RWPE2 (cell line): Measurements from ENCODE around the gene ALPI.
"Not testable (repeated sequence)": the region's sequence is repeated elsewhere in the genome, so short reads cannot be mapped to it uniquely, and the experiment has no call there.

Source experiments
- ATAC-seq: fragments of 200-7000 bp; cut with Tn5 transposase; 3 replicates; pipeline ENCODE4 v1.9.1; 2021; ENCODE audit warnings: low read depth
- DNase-seq: peaks from one replicate; pipeline ENCODE4 v3.0.0-alpha.2; 2020; ENCODE audit warnings: low spot score
- H3K27ac ChIP-seq: fragments of 450-650 bp; 2 replicates; pipeline ENCODE4 v1.5.1; 2017; ENCODE audit warnings: mild to moderate bottlenecking; ENCODE audit not compliant: poor library complexity, severe bottlenecking
- H3K27me3 ChIP-seq: fragments of 250-450 bp; sonication (Bioruptor Pico); 2 replicates; pipeline ENCODE4 v1.5.1; 2021; ENCODE audit warnings: mild to moderate bottlenecking, moderate library complexity; ENCODE audit not compliant: insufficient read depth, poor library complexity, severe bottlenecking
- H3K36me3 ChIP-seq: fragments of 250-450 bp; sonication (Bioruptor Pico); 2 replicates; pipeline ENCODE4 v1.5.1; 2020; ENCODE audit warnings: low read depth, mild to moderate bottlenecking, moderate library complexity
- H3K4me1 ChIP-seq: fragments of 250-450 bp; sonication (Bioruptor Pico); 2 replicates; pipeline ENCODE4 v1.5.1; 2021; ENCODE audit warnings: mild to moderate bottlenecking, moderate library complexity; ENCODE audit not compliant: insufficient read depth, poor library complexity, severe bottlenecking
- H3K4me3 ChIP-seq: fragments of 250-450 bp; sonication (Bioruptor Pico); 2 replicates; pipeline ENCODE4 v1.5.1; 2021; ENCODE audit warnings: mild to moderate bottlenecking, moderate library complexity; ENCODE audit not compliant: severe bottlenecking
- H3K9me3 ChIP-seq: fragments of 250-450 bp; sonication (Bioruptor Pico); 2 replicates; pipeline ENCODE4 v1.5.1; 2021; ENCODE audit warnings: mild to moderate bottlenecking, moderate library complexity; ENCODE audit not compliant: severe bottlenecking
- TF ChIP-seq, protein P1 (sequence below): fragments of 450-650 bp; IDR thresholded peaks from one replicate; pipeline ENCODE4 v1.5.1; 2017; ENCODE audit warnings: mild to moderate bottlenecking, moderate library complexity; ENCODE audit not compliant: poor library complexity, severe bottlenecking

ALPI gene

GRCh38 chr2:232438951-232439757 lies 16.8 kb upstream of the ALPI start:
- ATAC-seq (peak; percentile 49; the same call in 2 of the 3 replicates), DNase-seq (peak; percentile 46)
- no peak overlapping the region for H3K27ac ChIP-seq
- H3K36me3 ChIP-seq, result no peaks in the 10 kb centered on the region
- no peaks in the 10 kb centered on the region for H3K9me3 ChIP-seq
- no peaks in the 10 kb centered on the region for H3K27me3 ChIP-seq
- no peak overlapping the region for H3K4me3 ChIP-seq
- H3K4me1 ChIP-seq, result no peaks in the 10 kb centered on the region
- TF ChIP-seq, protein P1, sequence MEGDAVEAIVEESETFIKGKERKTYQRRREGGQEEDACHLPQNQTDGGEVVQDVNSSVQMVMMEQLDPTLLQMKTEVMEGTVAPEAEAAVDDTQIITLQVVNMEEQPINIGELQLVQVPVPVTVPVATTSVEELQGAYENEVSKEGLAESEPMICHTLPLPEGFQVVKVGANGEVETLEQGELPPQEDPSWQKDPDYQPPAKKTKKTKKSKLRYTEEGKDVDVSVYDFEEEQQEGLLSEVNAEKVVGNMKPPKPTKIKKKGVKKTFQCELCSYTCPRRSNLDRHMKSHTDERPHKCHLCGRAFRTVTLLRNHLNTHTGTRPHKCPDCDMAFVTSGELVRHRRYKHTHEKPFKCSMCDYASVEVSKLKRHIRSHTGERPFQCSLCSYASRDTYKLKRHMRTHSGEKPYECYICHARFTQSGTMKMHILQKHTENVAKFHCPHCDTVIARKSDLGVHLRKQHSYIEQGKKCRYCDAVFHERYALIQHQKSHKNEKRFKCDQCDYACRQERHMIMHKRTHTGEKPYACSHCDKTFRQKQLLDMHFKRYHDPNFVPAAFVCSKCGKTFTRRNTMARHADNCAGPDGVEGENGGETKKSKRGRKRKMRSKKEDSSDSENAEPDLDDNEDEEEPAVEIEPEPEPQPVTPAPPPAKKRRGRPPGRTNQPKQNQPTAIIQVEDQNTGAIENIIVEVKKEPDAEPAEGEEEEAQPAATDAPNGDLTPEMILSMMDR, result peak; percentile 33

DNA sequence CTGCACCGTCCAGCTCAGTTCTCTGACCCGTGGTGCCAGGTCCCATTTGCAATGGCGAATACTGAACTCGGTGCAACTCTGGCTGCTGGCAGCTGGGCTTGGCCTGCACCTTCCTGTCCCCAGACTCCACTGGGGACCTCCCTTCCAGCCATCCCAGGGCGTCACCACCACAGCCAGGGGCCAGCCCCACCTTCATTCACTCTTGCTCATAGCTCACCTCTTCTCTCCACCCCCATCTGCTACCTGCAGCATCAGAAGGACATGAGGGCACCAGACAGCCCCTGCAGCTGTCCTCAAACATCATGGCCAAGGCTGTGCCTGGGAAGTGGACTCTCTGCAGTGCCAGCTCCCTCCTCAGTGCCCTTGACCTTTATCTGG lies 16.2 kb upstream of the ALPI start:
- Histone ChIP-seq H3K27ac (no peak overlapping the region), H3K36me3 (no peaks in the 10 kb centered on the region), H3K9me3 (no peaks in the 10 kb centered on the region), H3K27me3 (no peaks in the 10 kb centered on the region), H3K4me1 (no peaks in the 10 kb centered on the region), H3K4me3 (no peak overlapping the region)
- ATAC-seq (no peak; the same call in 2 of the 3 replicates), DNase-seq (no peak)
- TF ChIP-seq, protein P1, result no peak

DNA sequence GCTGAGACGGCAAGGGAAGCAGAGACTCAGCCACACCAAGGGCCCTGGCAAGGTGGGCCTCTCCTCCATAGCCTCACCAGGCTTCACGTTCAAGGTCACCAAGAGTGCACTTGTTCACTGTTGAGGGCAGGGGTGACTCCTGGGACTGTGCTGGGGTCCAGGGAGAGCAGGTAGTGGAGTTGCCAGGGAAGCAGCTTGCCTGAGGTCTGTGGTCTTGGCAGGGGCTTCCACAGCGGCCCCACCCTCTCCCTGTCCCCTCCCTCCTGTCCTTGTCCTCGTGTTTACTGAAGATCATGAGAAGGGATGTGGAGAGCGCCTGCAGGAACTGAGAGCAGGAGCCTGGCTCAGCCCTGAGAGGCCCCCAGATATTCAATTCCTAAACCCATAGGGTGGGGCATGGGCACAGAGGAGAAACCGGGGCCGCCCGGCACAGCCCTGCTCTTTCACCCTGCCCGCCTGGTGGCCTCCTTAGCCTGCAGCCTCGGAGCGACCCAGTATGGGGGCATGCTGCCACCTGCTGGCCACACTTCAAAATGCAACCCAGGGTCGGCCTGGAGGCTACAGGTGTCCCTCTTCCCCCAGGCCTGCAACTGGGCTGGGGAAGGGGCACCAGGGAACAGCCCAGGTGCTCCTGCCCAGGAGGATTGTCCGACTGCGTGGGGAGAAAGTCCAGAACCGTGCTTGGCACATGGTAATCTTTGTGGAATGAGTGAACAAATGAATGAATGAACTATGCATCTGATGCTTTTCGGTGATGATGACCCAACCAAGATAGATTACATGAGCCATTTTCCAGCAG lies 15.5 kb upstream of the ALPI start:
- H3K9me3 ChIP-seq, H3K4me1 ChIP-seq, H3K27ac ChIP-seq, H3K36me3 ChIP-seq, H3K27me3 ChIP-seq, H3K4me3 ChIP-seq: not testable (repeated sequence)
- TF ChIP-seq, protein P1, result peak; percentile 89
- ATAC-seq, result peak; percentile 77
- peak; percentile 66 for DNase-seq

DNA sequence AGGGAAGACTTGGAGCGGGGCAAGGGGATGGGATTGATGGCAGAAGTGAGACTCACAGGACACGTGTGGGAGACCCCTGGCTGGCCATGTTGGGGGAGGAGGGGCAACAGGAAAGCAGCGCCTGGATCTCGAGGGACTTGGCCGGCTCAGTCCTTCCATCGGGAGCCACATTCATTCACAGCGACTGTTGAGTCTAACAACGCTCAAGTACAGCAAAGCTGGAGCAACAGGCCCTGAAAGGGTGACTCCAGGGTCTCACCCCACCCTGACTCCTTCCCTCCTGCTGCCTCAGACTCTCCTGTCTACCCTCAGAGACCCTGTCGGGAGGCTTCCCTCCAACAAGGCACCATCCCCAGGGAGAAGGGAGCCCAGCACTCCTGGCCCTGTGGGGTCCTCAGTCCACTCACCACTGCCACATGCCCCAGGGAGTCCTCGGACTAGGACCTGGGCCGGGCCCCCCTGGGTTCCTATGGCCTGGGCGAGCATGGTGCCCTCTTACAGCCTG lies 14.8 kb upstream of the ALPI start:
- DNase-seq, result peak; percentile 40
- Histone ChIP-seq H3K4me1 (no peaks in the 10 kb centered on the region), H3K27me3 (no peaks in the 10 kb centered on the region), H3K36me3 (no peaks in the 10 kb centered on the region), H3K27ac (no peak overlapping the region), H3K9me3 (no peaks in the 10 kb centered on the region), H3K4me3 (no peak overlapping the region)
- TF ChIP-seq, protein P1, result no peak
- ATAC-seq, result no peak

GRCh38 chr2:232441922-232442321 lies 14.0 kb upstream of the ALPI start:
- not testable (repeated sequence) for H3K27ac ChIP-seq, H3K27me3 ChIP-seq, H3K4me3 ChIP-seq, H3K4me1 ChIP-seq, ATAC-seq, H3K36me3 ChIP-seq, H3K9me3 ChIP-seq
- DNase-seq, result peak; percentile 45

- not testable (repeated sequence) for ATAC-seq
Observed at GRCh38 chr2:232442431-232442830, 13.5 kb upstream of the ALPI start.

DNA sequence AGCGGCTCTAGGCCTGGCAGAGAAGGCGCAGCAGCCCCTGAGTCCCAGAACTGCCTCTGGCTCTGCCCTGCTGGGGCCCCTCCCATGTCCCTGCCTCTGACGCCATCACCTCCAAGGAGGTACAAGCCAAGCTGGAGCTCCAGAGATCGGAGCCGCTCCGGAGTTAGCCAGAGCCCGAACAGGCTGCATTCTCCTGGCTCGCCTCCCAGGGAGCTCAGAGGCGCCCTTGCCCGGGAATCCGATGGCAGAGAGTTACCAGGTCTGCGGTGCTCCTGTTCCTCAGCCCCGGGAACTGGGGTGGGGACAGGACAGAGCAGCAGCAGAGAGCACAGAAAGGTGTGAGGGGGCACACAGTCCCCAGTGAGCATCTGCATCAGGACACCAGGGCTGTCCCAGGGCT lies 12.9 kb upstream of the ALPI start:
- not testable (repeated sequence) for H3K4me3 ChIP-seq, H3K9me3 ChIP-seq, ATAC-seq, H3K27me3 ChIP-seq, H3K36me3 ChIP-seq, H3K27ac ChIP-seq, H3K4me1 ChIP-seq, DNase-seq

More at GRCh38 chr2:232442431-232442830, 13.5 kb upstream of the ALPI start:
- H3K36me3 ChIP-seq, H3K27ac ChIP-seq, H3K4me3 ChIP-seq, H3K4me1 ChIP-seq, DNase-seq, H3K9me3 ChIP-seq, H3K27me3 ChIP-seq: not testable (repeated sequence)
